Tongue (tissue), 2 donors: ENCODE measurements around the gene SNAP29. TPM values are rescaled to one million over a fixed set of nuclear protein-coding genes. Genes with fewer than 3 reads are reported as not detected.
A peak's percentile ranks its signal among the peaks of the same experiment; 100 is the strongest.
"Not testable (repeated sequence)": the region's sequence is repeated elsewhere in the genome, so short reads cannot be mapped to it uniquely, and the experiment has no call there.

ENCODE experiments used
- DNase-seq: peaks from one replicate; pipeline ENCODE4 v3.0.0-alpha.2; 2015
- total RNA-seq: library from RNA; depleted of rRNA; stranded (reverse); fragments of >200 nt; gene quantifications from one replicate; pipeline ENCODE4 v1.2.3, GENCODE V29; 2014

The SNAP29 gene
- total RNA-seq, 1 donor from 2014 or later, result 8.4 TPM

DNA sequence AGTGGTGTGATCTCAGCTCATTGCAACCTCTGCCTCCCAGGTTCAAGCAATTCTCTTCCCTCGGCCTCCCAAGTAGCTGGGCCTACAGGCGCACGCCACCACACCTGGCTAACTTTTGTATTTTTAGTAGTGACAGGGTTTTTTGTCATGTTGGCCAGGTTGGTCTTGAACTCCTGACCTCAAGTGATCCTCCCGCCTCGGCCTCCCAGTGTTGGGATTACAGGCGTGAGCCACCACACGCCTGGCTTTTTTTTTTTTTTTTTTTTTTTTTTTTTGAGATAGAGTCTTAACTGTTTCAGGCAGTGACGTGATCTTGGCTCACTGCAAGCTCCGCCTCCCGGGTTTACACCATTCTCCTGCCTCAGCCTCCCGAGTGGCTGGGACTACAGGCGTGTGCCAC lies 71.6 kb downstream of the SNAP29 start:
- not testable (repeated sequence) for DNase-seq

DNA sequence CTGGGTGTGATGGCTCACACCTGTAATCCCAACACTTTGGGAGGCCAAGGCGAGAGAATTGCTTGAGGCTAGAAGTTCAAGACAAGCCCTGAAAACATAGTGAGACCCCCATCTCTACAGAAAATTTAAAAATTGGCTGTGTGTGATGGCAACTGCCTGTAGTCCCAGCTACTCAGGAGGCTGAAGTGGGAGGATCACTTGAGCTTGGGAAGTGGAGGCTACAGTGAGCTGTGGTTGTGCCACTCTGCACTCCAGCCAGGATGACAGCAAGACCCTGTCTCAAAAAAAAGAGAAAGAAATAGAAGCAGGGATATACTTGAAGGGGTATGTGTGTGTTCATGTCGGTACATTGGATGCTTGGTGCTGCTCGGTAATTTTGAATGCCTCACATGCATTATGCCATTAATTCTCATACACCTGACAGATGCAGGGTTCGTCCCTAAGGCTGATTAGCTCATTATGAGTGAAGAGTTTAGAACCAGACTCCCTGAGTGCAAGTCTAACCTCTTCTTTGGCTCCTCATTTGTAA lies 72.4 kb downstream of the SNAP29 start:
- DNase-seq, result no peak

DNA sequence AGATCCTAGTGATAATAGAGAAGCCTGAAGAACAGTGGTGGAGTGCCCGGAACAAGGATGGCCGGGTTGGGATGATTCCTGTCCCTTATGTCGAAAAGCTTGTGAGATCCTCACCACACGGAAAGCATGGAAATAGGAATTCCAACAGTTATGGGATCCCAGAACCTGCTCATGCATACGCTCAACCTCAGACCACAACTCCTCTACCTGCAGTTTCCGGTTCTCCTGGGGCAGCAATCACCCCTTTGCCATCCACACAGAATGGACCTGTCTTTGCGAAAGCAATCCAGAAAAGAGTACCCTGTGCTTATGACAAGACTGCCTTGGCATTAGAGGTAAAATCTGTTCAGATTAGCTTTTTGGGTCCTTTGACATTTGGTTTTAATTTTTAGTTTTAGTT lies 75.1 kb downstream of the SNAP29 start:
- no peak for DNase-seq

DNA sequence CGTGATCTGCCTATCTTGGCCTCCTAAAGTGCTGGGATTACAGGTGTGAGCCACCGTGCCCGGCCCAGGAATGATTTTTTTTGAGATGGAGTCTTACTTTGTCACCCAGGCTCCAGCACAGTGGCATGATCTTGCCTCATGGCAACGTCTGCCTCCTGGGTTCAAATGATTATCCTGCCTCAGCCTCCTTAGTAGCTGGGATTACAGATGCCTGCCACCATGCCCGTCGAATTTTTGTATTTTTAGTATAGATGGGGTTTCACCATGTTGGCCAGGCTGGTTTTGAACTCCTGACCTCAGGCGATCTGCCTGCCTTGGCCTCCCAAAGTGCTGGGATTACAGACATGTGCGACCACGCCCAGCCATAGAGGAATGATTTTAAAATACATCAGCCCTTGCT lies 76.2 kb downstream of the SNAP29 start:
- DNase-seq, result not testable (repeated sequence)

DNA sequence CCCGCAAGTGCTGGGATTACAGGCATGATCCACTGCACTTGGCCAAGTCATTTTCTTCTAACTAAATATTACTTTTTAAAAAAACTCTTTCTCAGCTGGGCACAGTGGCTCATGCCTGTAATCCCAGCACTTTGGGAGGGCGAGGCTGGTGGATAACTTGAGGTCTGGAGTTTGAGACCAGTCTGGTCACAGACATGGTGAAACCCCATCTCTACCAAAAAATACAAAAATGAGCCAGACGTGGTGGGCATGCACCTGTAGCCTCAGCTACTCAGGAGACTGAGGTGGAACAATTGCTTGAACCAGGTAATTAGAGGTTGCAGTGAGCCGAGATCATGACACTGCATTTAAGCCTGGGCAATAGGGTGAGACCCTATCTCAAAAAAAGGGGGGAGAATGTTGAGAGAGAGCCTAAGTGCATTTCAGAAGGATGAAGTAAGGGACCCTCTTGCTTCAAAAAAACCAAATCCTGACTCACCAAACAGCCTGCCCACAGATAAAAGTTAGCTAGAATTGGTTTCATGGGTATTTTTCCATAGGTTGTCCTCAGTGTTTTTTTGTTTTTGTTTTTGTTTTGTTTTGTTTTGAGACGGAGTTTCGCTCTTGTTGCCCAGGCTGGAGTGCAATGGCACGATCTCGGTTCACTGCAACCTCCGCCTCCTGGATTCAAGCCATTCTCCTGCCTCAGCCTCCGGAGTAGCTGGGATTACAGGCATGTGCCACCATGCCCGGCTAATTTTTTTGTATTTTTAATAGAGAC lies 77.2 kb downstream of the SNAP29 start:
- DNase-seq, result not testable (repeated sequence)

DNA sequence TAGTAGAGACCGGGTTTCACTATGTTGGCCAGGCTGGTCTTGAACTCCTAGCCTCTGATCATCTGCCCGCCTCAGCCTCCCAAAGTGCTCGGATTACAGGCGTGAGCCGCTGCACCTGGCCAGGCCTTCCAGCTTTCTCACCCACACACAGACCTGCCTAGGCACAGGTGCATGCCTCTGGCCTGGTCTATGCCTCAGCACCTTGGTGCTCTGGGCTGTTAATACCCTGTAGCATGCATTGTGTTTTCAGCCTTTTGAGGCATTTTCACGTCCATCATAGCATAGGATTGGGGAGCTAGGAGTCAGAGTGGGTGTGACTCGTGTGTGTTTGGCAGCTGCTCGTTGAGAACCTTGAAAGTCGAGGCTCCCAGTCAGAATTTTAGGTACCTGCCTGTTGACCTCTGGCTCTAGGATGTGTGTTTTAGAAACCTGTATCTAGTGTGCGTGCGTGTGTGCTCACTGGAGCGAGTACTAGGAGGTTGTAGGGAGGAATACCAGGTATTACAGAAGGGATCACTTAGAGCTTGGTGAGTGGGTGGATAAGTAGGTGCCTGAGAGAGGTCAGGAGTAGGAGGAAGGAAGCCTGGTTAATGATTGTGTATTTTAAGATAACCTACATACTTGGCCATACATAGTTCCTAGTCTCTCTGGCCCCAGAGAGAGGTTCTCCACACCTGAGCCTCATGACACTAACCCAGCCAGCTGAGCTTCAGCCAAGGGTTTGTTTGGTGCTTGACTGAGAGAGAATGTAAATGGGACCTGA lies 78.4 kb downstream of the SNAP29 start:
- no peak for DNase-seq

DNA sequence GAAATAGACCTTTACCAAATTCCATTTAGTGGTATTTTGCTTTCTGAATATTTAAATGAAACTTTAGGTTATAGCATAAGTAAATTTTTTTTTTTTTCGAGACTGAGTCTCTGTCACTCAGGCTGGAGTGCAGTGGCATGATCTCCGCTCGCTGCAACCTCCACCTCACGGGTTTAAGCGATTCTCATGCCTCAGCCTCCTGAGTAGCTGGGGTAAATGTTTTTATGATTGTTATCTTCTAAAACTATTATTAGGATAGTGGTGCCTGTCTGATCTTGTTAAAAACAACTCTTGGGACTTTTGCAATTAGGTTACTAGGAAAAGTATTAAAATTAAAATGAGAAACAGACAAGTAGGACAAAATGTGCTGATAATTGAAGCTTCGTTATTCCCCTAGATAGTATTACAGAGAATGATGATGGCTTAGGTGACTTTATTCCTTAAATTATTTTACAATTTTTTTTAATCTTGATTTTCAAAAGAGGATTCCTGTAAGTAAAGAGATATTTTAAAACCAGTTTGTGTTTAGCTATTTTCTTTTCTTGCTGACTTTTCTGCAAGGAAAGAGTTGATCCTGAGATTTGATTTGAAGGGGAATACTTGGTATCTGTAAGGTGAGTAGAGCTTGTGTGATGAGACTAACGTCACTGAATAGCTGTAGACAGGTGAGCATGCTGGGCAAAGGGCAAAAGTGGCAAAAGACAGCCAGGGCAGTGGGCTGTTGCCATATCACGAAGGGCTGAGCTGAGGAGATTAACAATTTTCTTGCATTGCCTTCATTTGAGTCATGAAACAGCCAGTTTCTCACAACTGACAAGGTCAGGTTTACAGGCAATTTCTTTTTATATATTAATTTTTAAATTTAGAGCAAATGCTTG lies 79.2 kb downstream of the SNAP29 start:
- DNase-seq, result no peak

DNA sequence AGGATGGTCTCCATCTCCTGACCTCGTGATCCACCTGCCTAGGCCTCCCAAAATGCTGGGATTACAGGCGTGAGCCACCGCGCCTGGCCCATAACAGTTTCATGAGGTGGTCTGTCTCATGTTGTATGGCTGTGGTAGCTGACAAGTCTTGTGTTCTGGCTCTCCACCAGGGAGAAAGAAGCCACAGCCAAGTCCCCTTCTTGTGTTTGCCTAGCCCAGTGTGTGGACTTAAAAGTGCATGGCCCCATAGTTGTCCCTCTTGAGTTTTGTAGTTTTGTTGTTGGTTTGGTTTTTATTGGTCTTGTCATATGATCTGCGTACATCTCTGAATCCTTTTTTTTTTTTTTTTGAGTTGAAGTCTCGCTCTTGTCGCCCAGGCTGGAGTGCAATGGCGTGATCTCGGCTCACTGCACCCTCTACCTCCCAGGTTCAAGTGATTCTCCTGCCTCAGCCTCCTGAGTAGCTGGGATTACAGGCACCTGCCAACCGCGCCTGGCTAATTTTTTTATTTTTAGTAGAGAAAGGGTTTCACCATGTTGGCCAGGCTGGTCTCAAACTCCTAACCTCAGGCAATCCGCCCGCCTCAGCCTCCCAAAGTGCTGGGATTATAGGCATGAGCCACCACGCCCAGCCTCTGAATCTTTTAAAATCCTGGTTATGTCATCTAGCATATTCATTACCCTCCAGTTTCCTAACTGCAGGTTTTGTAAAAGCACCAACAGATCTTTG lies 80.8 kb downstream of the SNAP29 start:
- DNase-seq, result not testable (repeated sequence)

DNA sequence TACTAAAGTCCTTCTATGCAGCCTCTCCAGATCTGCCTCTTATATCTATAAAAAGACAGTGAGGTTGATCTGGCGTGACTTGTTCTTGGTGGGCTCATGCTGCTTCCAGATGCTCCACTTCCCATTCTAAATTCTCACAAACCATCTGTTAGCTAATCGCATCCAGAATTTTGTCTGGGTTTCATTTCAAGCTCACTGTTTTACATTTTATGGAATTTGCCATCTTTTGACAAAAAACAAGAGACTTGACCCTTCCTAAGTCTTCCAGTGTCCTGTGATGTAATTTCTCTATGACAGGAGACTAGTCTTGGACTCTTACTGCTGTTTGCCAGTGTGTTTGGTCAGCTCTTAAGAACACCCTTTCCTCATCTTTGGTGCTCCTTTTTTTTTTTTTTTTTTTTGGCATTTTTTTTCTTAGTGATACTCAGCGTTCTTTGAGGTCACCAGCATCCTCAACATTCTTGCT lies 81.4 kb downstream of the SNAP29 start:
- DNase-seq, result peak; percentile 28

Other genes with a start within 250 kb of the SNAP29 start
- gene SERPIND1, start 84.9 kb upstream of the SNAP29 start, total RNA-seq, result not detected
- gene PI4KA, start 196 bp upstream of the SNAP29 start, total RNA-seq, result 38.1 TPM
- gene CRKL, start 58.4 kb downstream of the SNAP29 start, total RNA-seq, result 69.5 TPM
- 0.21 TPM for gene AIFM3, start 108.2 kb downstream of the SNAP29 start, total RNA-seq
- 38.3 TPM for gene LZTR1, start 123.3 kb downstream of the SNAP29 start, total RNA-seq
- gene THAP7, start 143.1 kb downstream of the SNAP29 start, total RNA-seq, result 27.7 TPM
- 19.3 TPM for gene P2RX6, start 156.2 kb downstream of the SNAP29 start, total RNA-seq
- gene SLC7A4, start 173.6 kb downstream of the SNAP29 start, total RNA-seq, result 0.41 TPM
- not detected for gene LRRC74B, start 186.9 kb downstream of the SNAP29 start, total RNA-seq